Common myeloid progenitor, CD34-positive (primary cell): ENCODE measurements around the gene MAP2K5.

Experiments
- CTCF ChIA-PET: fragments of 350-600 bp; sonication (Branson Sonifier 250); formaldehyde crosslinking; loops from one replicate; lab custom pipeline; 2021; ENCODE audit warnings: antibody characterized with exemption; lab: Charles Lee
- POLR2A ChIA-PET: fragments of 350-600 bp; sonication (Branson Sonifier 250); formaldehyde crosslinking; loops from one replicate; lab custom pipeline; 2021; ENCODE audit warnings: antibody characterized with exemption; lab: Charles Lee
- DNase-seq, 3 donors: peaks; one replicate each; pipeline versions ENCODE4 v3.0.0 to v3.0.0-alpha.2; 2013
- H3K27ac ChIP-seq, 2 experiments: 1 replicate in 1 of 2; 2 replicates in 1 of 2; pipeline ENCODE4 v1.7.0; 2013; ENCODE audit warnings: inconsistent platforms in 2 of 2, low read length in 2 of 2, mild to moderate bottlenecking in 2 of 2, low read depth in 1 of 2, moderate library complexity in 1 of 2; ENCODE audit not compliant: severe bottlenecking in 2 of 2, insufficient read depth in 1 of 2, poor library complexity in 1 of 2
- H3K27me3 ChIP-seq, 5 experiments: replicated peaks in 2 of 5; 1 replicate in 3 of 5; 2 replicates in 2 of 5; pipeline versions ENCODE4 v1.6.1 to v1.7.0; 2013; ENCODE audit warnings: low read length in 4 of 5, mild to moderate bottlenecking in 2 of 5, moderate library complexity in 2 of 5, inconsistent platforms in 1 of 5; ENCODE audit not compliant: insufficient read depth in 5 of 5, control insufficient read depth in 4 of 5
- H3K36me3 ChIP-seq, 4 experiments: 1 replicate in 2 of 4; 2 replicates in 2 of 4; pipeline versions ENCODE4 v1.6.1 to v1.7.0; 2013; ENCODE audit warnings: low read length in 3 of 4, control low read depth in 1 of 4, mild to moderate bottlenecking in 1 of 4; ENCODE audit not compliant: control insufficient read depth in 4 of 4, insufficient read depth in 4 of 4
- H3K4me1 ChIP-seq, 4 experiments: 1 replicate in 3 of 4; 2 replicates in 1 of 4; pipeline versions ENCODE4 v1.6.1 to v1.7.1; 2013; ENCODE audit warnings: low read length in 3 of 4, mild to moderate bottlenecking in 3 of 4, control low read depth in 1 of 4, inconsistent platforms in 1 of 4, moderate library complexity in 1 of 4; ENCODE audit not compliant: control insufficient read depth in 4 of 4, insufficient read depth in 4 of 4; ENCODE audit errors: control extremely low read depth in 1 of 4
- H3K4me3 ChIP-seq, 7 experiments: 1 replicate in 4 of 7; 2 replicates in 3 of 7; pipeline versions ENCODE4 v1.5.1 to v1.7.0; 2013; ENCODE audit warnings: mild to moderate bottlenecking in 7 of 7, low read length in 6 of 7, moderate library complexity in 6 of 7, inconsistent platforms in 2 of 7, low read depth in 2 of 7, control low read depth in 1 of 7; ENCODE audit not compliant: insufficient read depth in 4 of 7, control insufficient read depth in 1 of 7; ENCODE audit errors: extremely low read depth in 1 of 7
- H3K9me3 ChIP-seq, 5 experiments: 1 replicate in 4 of 5; 2 replicates in 1 of 5; pipeline versions ENCODE4 v1.6.1 to v1.7.1; 2013; ENCODE audit warnings: low read length in 4 of 5, mild to moderate bottlenecking in 2 of 5, inconsistent platforms in 1 of 5, low read depth in 1 of 5, moderate library complexity in 1 of 5; ENCODE audit not compliant: control insufficient read depth in 4 of 5, insufficient read depth in 2 of 5; ENCODE audit errors: control extremely low read depth in 1 of 5
- WGBS: methylation state at CpG from one replicate; pipeline ENCODE4 v1.1.5; 2013; ENCODE audit not compliant: insufficient coverage; 5-methylcytosine and 5-hydroxymethylcytosine counted together

The MAP2K5 gene

DNA sequence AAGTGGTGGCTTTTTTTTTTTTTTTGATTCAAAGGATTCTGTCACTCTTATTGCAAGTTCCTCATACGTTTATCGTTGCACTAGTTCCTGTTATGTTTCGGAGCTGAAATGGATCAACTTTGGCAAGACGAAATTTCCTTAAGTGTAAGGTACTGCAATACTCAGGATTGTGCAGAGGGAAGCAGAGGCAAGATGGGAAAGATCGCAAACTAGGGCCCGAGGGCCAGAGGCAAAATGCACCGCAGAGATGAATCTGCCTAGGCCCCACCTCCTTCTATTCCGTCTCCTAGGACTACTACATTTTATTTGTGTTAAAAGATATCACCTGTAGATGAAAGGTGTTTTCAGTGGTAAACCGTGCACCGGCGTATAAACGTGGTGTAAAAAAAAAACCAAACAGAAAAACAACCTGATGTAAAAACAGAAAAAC, 297.0 kb downstream of the MAP2K5 start:
- H3K36me3 ChIP-seq, result no peaks in the 10 kb centered on the region
- peak; percentile 58 to 83 (median 74) for DNase-seq
- H3K4me1 ChIP-seq, result peaks cover 10 to 56% (median 44%) of the 10 kb centered on the region in 4 experiments
- H3K27me3 ChIP-seq, result peaks cover 0 to 25% (median 11%) of the 10 kb centered on the region in 5 experiments
- ChIA-PET POLR2A (no interaction called here), CTCF (interaction anchor here (0.6 kb wide), 1 partner anchor 318 kb away, joined by 3 read pairs; no protein-coding TSS in a partner anchor)
- H3K9me3 ChIP-seq, result no peaks in the 10 kb centered on the region
- 0% methylated on average over 2 of the region's 12 CpGs for WGBS
- peak overlapping the region; percentile 97 to 98 for H3K27ac ChIP-seq
- peak overlapping the region in 6 of 7 experiments; percentile 76 to 99 (median 86) for H3K4me3 ChIP-seq

DNA sequence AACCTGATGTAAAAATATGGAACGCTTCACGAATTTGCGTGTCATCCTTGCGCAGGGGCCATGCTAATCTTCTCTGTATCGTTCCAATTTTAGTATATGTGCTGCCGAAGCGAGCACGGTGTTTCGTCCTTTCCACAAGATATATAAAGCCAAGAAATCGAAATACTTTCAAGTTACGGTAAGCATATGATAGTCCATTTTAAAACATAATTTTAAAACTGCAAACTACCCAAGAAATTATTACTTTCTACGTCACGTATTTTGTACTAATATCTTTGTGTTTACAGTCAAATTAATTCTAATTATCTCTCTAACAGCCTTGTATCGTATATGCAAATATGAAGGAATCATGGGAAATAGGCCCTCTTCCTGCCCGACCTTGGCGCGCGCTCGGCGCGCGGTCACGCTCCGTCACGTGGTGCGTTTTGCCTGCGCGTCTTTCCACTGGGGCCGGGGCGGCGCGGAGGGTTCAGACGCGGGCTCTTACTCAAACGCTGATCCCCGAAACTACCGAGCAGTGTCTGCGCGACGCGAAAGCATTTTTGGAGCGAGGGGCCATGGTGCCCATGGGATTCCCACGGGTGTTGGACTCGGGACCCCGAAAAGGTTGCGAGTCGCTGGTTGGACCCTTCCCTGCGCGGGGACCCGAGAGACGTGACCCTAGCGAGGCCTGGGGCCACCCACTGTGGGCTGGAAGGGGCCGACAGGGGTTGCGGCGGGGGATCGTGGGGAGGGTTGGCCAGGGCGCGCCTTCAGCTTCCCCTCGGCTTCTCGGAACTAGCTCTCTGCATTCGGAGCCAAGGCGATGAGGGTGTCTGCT, 297.6 kb downstream of the MAP2K5 start, which contains the start of gene RNU6-1:
TSS of gene RNU6-1 (minus strand) at position 117 of the 820 bp plus-strand sequence.
- H3K36me3 ChIP-seq, result no peaks in the 10 kb centered on the region
- peaks cover 0 to 19% (median 10%) of the 10 kb centered on the region in 5 experiments for H3K27me3 ChIP-seq
- peak within 1 kb of the TSS; percentile 97 to 98 for H3K27ac ChIP-seq
- WGBS, result 0% methylated on average over 46 of the region's 62 CpGs
- H3K4me3 ChIP-seq, result peak within 1 kb of the TSS; percentile 47 to 99 (median 85)
- ChIA-PET CTCF (interaction anchor here (0.6 to 2.0 kb wide), 3 partner anchors 10 to 317 kb away, joined by 3 to 6 read pairs (median 4); no protein-coding TSS in a partner anchor), POLR2A (interaction anchor here (0.8 kb wide), 1 partner anchor 974 kb away, joined by 4 read pairs; no protein-coding TSS in a partner anchor)
- peaks cover 10 to 49% (median 37%) of the 10 kb centered on the region in 4 experiments for H3K4me1 ChIP-seq
- H3K9me3 ChIP-seq, result no peaks in the 10 kb centered on the region
- peak; percentile 96 to 98 (median 98) for DNase-seq

DNA sequence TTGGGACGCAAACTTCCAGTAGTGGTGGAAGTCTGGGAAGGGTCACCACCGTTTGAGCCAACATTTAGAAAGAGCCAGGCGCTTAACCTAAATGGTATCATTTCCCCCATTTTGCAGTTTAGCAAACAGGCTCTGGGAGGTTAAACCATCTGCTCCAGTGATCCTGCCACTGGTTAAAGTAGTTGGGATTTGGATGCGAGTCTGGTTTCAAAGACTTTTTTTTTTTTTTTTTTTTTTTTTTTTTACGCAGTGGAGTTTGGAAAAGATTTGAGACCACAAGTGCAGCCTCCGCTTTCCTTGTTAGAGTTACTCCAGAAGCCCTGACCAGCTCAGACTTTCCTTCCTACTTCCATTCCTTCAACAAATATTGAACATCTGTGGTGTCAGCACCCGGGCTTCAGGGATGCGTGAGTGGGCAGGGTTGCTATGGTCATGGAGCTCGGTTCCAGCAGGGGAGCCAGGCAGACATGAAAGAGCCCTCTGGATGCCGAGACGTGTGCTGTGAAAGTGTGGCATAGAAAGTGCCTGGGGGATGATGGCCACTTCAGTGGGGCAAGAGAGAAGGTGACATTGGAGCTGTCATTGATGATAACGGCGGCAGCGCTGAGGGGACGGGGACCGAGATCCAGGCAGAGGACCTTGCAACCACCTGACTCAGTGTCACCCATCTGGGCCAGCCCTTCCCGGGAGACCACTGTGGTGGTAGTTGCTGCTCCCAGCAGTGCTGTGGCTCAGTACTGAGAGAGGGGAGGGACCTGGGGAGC, 298.4 kb downstream of the MAP2K5 start:
- H3K9me3 ChIP-seq, result no peaks in the 10 kb centered on the region
- WGBS, result 19% methylated on average over 7 of the region's 17 CpGs
- peak in 2 of 3 donors; percentile 47 to 64 for DNase-seq
- ChIA-PET POLR2A (interaction anchor here (0.8 to 0.9 kb wide), 2 partner anchors 317 to 975 kb away, joined by 4 read pairs; no protein-coding TSS in a partner anchor), CTCF (interaction anchor here (0.9 to 2.0 kb wide), 4 partner anchors 9 to 383 kb away, joined by 3 to 6 read pairs (median 4); no protein-coding TSS in a partner anchor)
- H3K27ac ChIP-seq, result peak overlapping the region; percentile 97 to 98
- H3K36me3 ChIP-seq, result no peaks in the 10 kb centered on the region
- H3K4me1 ChIP-seq, result peaks cover 9 to 41% (median 29%) of the 10 kb centered on the region in 4 experiments
- peaks cover 0 to 11% (median 6%) of the 10 kb centered on the region in 5 experiments for H3K27me3 ChIP-seq
- H3K4me3 ChIP-seq, result peak overlapping the region; percentile 47 to 99 (median 85)

DNA sequence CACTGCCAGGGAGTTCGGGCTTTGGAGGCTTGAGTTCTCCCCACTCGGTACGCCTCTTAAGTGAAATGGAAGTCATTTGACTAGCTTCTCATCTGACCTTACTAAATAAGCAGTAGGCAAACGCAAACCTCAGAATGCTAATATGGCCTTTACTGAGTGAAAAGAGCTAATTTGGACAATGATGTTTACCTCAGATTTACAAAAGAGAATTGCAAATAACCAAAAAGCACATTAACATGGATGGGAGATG, 298.9 kb downstream of the MAP2K5 start:
- WGBS, result 40% methylated on average over 1 of the region's 4 CpGs
- CTCF ChIA-PET, result interaction anchor here (0.9 to 2.0 kb wide), 4 partner anchors 9 to 384 kb away, joined by 3 to 6 read pairs (median 4); no protein-coding TSS in a partner anchor

DNA sequence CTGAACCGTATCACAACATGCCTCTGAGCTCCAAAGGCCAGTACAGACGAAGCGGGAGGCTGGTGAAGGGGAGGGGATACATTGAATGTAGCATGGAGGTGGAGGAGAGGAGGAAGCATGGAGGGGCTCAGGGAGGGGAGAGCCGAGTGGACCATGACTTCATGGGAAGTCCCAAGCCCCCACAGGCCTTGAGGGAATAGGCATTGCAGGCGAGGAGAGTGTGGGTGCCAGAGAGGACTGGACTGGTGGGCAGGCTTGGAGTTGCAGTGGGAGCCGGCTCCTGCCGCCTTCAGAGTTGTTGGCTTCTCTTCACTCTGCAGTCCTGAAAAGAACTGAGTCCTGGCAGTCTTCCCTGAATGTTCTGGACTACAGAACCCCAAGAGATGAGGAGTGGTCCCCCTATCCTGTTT, 300.6 kb downstream of the MAP2K5 start:
- Histone ChIP-seq H3K4me1 (peaks cover 5 to 38% (median 24%) of the 10 kb centered on the region in 4 experiments), H3K27me3 (no peaks in the 10 kb centered on the region), H3K36me3 (no peaks in the 10 kb centered on the region), H3K9me3 (no peaks in the 10 kb centered on the region), H3K4me3 (no peak overlapping the region), H3K27ac (no peak overlapping the region)
- DNase-seq, result no peak
- POLR2A ChIA-PET, result no interaction called here
- CTCF ChIA-PET, result interaction anchor here (2.8 kb wide), 1 partner anchor 20 kb away, joined by 14 read pairs; no protein-coding TSS in a partner anchor
- 97% methylated on average over 5 of the region's 7 CpGs for WGBS

More for the DNA sequence above, 298.9 kb downstream of the MAP2K5 start:
- peaks cover 5 to 38% (median 26%) of the 10 kb centered on the region in 4 experiments for H3K4me1 ChIP-seq
- no peak for DNase-seq
- H3K9me3 ChIP-seq, result no peaks in the 10 kb centered on the region
- H3K27me3 ChIP-seq, result peaks cover 0 to 7% (median 4%) of the 10 kb centered on the region in 5 experiments
- H3K4me3 ChIP-seq, result peak overlapping the region; percentile 37 to 99 (median 85)
- no peak overlapping the region for H3K27ac ChIP-seq
- no peaks in the 10 kb centered on the region for H3K36me3 ChIP-seq
- POLR2A ChIA-PET, result interaction anchor here (0.9 kb wide), 1 partner anchor 317 kb away, joined by 4 read pairs; no protein-coding TSS in a partner anchor

DNA sequence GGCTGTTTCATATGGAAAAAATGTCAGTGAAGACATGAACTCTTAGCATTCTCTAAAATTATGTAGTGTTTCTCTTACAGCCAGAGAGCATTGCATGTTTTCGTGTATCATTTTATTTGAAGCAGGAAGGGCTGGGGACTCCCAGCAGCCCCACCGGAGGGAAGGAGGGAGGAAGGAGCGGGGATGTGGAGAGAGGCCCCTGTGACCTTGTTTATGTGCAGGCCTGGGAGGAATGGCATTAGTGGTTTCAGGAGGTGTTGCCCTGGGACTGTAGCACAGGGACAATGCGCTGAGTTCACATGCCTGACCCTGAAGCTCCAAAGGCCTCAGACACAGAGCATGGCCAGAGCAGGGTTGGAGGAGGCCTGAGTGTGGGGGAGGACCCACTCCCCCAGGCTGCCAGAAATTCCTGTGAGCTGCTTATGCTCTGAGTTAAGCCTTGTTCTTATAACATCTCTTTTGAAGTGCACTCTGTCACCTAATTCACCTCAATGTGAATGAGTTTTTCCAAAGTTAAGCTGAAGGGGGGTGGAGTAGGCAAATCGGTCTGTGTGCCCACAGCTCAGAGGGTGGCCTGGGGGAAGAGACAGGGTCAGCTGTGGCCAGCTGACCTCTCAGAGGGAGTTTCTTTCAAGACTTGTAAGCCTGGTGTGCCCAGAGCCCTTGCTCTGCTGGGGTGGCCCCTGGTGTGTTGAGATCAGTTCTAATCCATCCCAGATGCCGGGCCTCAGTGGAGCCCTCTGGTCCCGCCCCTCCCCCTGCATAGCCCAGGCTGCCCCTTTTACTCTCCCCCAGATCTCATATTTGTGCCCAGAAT, 301.3 kb downstream of the MAP2K5 start:
- WGBS, result 77% methylated on average over 5 of the region's 7 CpGs
- H3K27ac ChIP-seq, result no peak overlapping the region
- ChIA-PET POLR2A (no interaction called here), CTCF (interaction anchor here (0.6 to 2.8 kb wide), 2 partner anchors 19 to 118 kb away, joined by 3 to 14 read pairs; no protein-coding TSS in a partner anchor)
- DNase-seq, result no peak
- H3K9me3 ChIP-seq, result no peaks in the 10 kb centered on the region
- no peak overlapping the region for H3K4me3 ChIP-seq
- H3K36me3 ChIP-seq, result no peaks in the 10 kb centered on the region
- H3K4me1 ChIP-seq, result peaks cover 5 to 35% (median 17%) of the 10 kb centered on the region in 4 experiments
- no peaks in the 10 kb centered on the region for H3K27me3 ChIP-seq
